Activated T-cell treated with anti-CD3 and anti-CD28 coated beads, Interleukin-2, amount 50 U/mL, for 24 hours (primary cell): ENCODE results near the gene MRFAP1.
A peak's percentile ranks its signal among the peaks of the same experiment; 100 is the strongest.

ENCODE experiments used
- DNase-seq: peaks from one replicate; pipeline ENCODE4 v3.0.0-alpha.2; 2020
- H3K27ac Mint-ChIP-seq: 2 replicates; pipeline ENCODE4 v1.8.0; 2020; ENCODE audit warnings: mild to moderate bottlenecking, mixed read lengths
- H3K27me3 Mint-ChIP-seq: 2 replicates; pipeline ENCODE4 v1.8.0; 2020; ENCODE audit warnings: mixed read lengths
- H3K36me3 Mint-ChIP-seq: 2 replicates; pipeline ENCODE4 v1.8.0; 2020; ENCODE audit warnings: low read depth, mixed read lengths
- H3K4me1 Mint-ChIP-seq: 2 replicates; pipeline ENCODE4 v1.8.0; 2020; ENCODE audit warnings: low read depth, mixed read lengths
- H3K4me3 Mint-ChIP-seq: 2 replicates; pipeline ENCODE4 v1.8.0; 2020; ENCODE audit warnings: mild to moderate bottlenecking, moderate library complexity, mixed read lengths
- H3K9me3 Mint-ChIP-seq: 2 replicates; pipeline ENCODE4 v1.8.0; 2020; ENCODE audit warnings: mixed read lengths

The MRFAP1 gene

GRCh38 chr4:6640292-6641163, at the start of gene MRFAP1:
Gene MRFAP1 (plus strand): TSS chr4:6640685. CDS start chr4:6640863, 178 bp downstream.
- peak; percentile 94 for DNase-seq
- H3K9me3 Mint-ChIP-seq = no peaks in the 10 kb centered on the region
- H3K36me3 Mint-ChIP-seq = peaks cover 45% of the 10 kb centered on the region
- no peaks in the 10 kb centered on the region for H3K27me3 Mint-ChIP-seq
- H3K4me3 Mint-ChIP-seq = peak within 1 kb of the TSS; percentile 100
- peaks cover 29% of the 10 kb centered on the region for H3K4me1 Mint-ChIP-seq
- H3K27ac Mint-ChIP-seq = peak within 1 kb of the TSS; percentile 100

- DNase-seq = no peak
- H3K36me3 Mint-ChIP-seq = peaks cover 70% of the 10 kb centered on the region
- no peaks in the 10 kb centered on the region for H3K4me1 Mint-ChIP-seq
- H3K27ac Mint-ChIP-seq = peak overlapping the region; percentile 44
- H3K9me3 Mint-ChIP-seq = no peaks in the 10 kb centered on the region
- no peaks in the 10 kb centered on the region for H3K27me3 Mint-ChIP-seq
- no peak overlapping the region for H3K4me3 Mint-ChIP-seq
Measured at GRCh38 chr4:6591313-6591712, 49.2 kb upstream of the MRFAP1 start.

- Mint-ChIP-seq H3K4me1 (no peaks in the 10 kb centered on the region), H3K27me3 (no peaks in the 10 kb centered on the region), H3K4me3 (no peak overlapping the region), H3K27ac (peak overlapping the region; percentile 44), H3K36me3 (peaks cover 72% of the 10 kb centered on the region), H3K9me3 (no peaks in the 10 kb centered on the region)
- no peak for DNase-seq
Measured at GRCh38 chr4:6591781-6592180, 48.7 kb upstream of the MRFAP1 start.

- peaks cover 76% of the 10 kb centered on the region for H3K36me3 Mint-ChIP-seq
- DNase-seq = no peak
- H3K27me3 Mint-ChIP-seq = no peaks in the 10 kb centered on the region
- no peak overlapping the region for H3K4me3 Mint-ChIP-seq
- H3K4me1 Mint-ChIP-seq = no peaks in the 10 kb centered on the region
- H3K27ac Mint-ChIP-seq = no peak overlapping the region
- no peaks in the 10 kb centered on the region for H3K9me3 Mint-ChIP-seq
Measured at GRCh38 chr4:6592804-6593563, 47.5 kb upstream of the MRFAP1 start.

- DNase-seq = no peak
- Mint-ChIP-seq H3K27me3 (no peaks in the 10 kb centered on the region), H3K4me1 (no peaks in the 10 kb centered on the region), H3K9me3 (no peaks in the 10 kb centered on the region), H3K36me3 (peaks cover 78% of the 10 kb centered on the region), H3K27ac (no peak overlapping the region), H3K4me3 (no peak overlapping the region)
Measured at GRCh38 chr4:6594341-6594740, 46.1 kb upstream of the MRFAP1 start.

GRCh38 chr4:6594826-6595355, 45.6 kb upstream of the MRFAP1 start:
- peaks cover 78% of the 10 kb centered on the region for H3K36me3 Mint-ChIP-seq
- no peaks in the 10 kb centered on the region for H3K9me3 Mint-ChIP-seq
- no peaks in the 10 kb centered on the region for H3K4me1 Mint-ChIP-seq
- DNase-seq = no peak
- no peak overlapping the region for H3K27ac Mint-ChIP-seq
- no peaks in the 10 kb centered on the region for H3K27me3 Mint-ChIP-seq
- no peak overlapping the region for H3K4me3 Mint-ChIP-seq

GRCh38 chr4:6595897-6596537, 44.5 kb upstream of the MRFAP1 start:
- peaks cover 80% of the 10 kb centered on the region for H3K36me3 Mint-ChIP-seq
- H3K27me3 Mint-ChIP-seq = no peaks in the 10 kb centered on the region
- no peaks in the 10 kb centered on the region for H3K9me3 Mint-ChIP-seq
- H3K4me1 Mint-ChIP-seq = no peaks in the 10 kb centered on the region
- no peak overlapping the region for H3K4me3 Mint-ChIP-seq
- DNase-seq = no peak
- no peak overlapping the region for H3K27ac Mint-ChIP-seq

- Mint-ChIP-seq H3K4me1 (no peaks in the 10 kb centered on the region), H3K27ac (no peak overlapping the region), H3K27me3 (no peaks in the 10 kb centered on the region), H3K9me3 (no peaks in the 10 kb centered on the region), H3K4me3 (no peak overlapping the region), H3K36me3 (peaks cover 83% of the 10 kb centered on the region)
- DNase-seq = no peak
Measured at GRCh38 chr4:6596948-6597347, 43.5 kb upstream of the MRFAP1 start.

GRCh38 chr4:6598127-6598526, 42.4 kb upstream of the MRFAP1 start:
- no peak overlapping the region for H3K27ac Mint-ChIP-seq
- H3K36me3 Mint-ChIP-seq = peaks cover 83% of the 10 kb centered on the region
- no peak overlapping the region for H3K4me3 Mint-ChIP-seq
- no peaks in the 10 kb centered on the region for H3K4me1 Mint-ChIP-seq
- H3K27me3 Mint-ChIP-seq = no peaks in the 10 kb centered on the region
- DNase-seq = no peak
- H3K9me3 Mint-ChIP-seq = no peaks in the 10 kb centered on the region

- H3K4me3 Mint-ChIP-seq = no peak overlapping the region
- H3K36me3 Mint-ChIP-seq = peaks cover 83% of the 10 kb centered on the region
- H3K27me3 Mint-ChIP-seq = no peaks in the 10 kb centered on the region
- DNase-seq = no peak
- no peaks in the 10 kb centered on the region for H3K4me1 Mint-ChIP-seq
- no peaks in the 10 kb centered on the region for H3K9me3 Mint-ChIP-seq
- no peak overlapping the region for H3K27ac Mint-ChIP-seq
Measured at GRCh38 chr4:6598641-6599040, 41.8 kb upstream of the MRFAP1 start.

GRCh38 chr4:6601661-6602250, 38.7 kb upstream of the MRFAP1 start:
- peaks cover 91% of the 10 kb centered on the region for H3K36me3 Mint-ChIP-seq
- DNase-seq = no peak
- H3K4me3 Mint-ChIP-seq = no peak overlapping the region
- H3K4me1 Mint-ChIP-seq = no peaks in the 10 kb centered on the region
- H3K27me3 Mint-ChIP-seq = no peaks in the 10 kb centered on the region
- H3K27ac Mint-ChIP-seq = no peak overlapping the region
- H3K9me3 Mint-ChIP-seq = peaks cover 10% of the 10 kb centered on the region

- Mint-ChIP-seq H3K4me1 (no peaks in the 10 kb centered on the region), H3K27ac (no peak overlapping the region), H3K9me3 (peaks cover 10% of the 10 kb centered on the region), H3K4me3 (no peak overlapping the region), H3K36me3 (peaks cover 92% of the 10 kb centered on the region), H3K27me3 (no peaks in the 10 kb centered on the region)
- DNase-seq = no peak
Measured at GRCh38 chr4:6602289-6602688, 38.2 kb upstream of the MRFAP1 start.

GRCh38 chr4:6603128-6603527, 37.4 kb upstream of the MRFAP1 start:
- no peak overlapping the region for H3K4me3 Mint-ChIP-seq
- DNase-seq = no peak
- H3K27me3 Mint-ChIP-seq = no peaks in the 10 kb centered on the region
- H3K9me3 Mint-ChIP-seq = peaks cover 10% of the 10 kb centered on the region
- no peak overlapping the region for H3K27ac Mint-ChIP-seq
- peaks cover 93% of the 10 kb centered on the region for H3K36me3 Mint-ChIP-seq
- H3K4me1 Mint-ChIP-seq = peaks cover 7% of the 10 kb centered on the region

GRCh38 chr4:6605114-6605513, 35.4 kb upstream of the MRFAP1 start:
- peaks cover 17% of the 10 kb centered on the region for H3K4me1 Mint-ChIP-seq
- DNase-seq = no peak
- H3K27me3 Mint-ChIP-seq = no peaks in the 10 kb centered on the region
- peaks cover 97% of the 10 kb centered on the region for H3K36me3 Mint-ChIP-seq
- peaks cover 10% of the 10 kb centered on the region for H3K9me3 Mint-ChIP-seq
- H3K27ac Mint-ChIP-seq = no peak overlapping the region
- H3K4me3 Mint-ChIP-seq = no peak overlapping the region
